ENCODE data around the gene SMG7.

SMG7 gene

DNA sequence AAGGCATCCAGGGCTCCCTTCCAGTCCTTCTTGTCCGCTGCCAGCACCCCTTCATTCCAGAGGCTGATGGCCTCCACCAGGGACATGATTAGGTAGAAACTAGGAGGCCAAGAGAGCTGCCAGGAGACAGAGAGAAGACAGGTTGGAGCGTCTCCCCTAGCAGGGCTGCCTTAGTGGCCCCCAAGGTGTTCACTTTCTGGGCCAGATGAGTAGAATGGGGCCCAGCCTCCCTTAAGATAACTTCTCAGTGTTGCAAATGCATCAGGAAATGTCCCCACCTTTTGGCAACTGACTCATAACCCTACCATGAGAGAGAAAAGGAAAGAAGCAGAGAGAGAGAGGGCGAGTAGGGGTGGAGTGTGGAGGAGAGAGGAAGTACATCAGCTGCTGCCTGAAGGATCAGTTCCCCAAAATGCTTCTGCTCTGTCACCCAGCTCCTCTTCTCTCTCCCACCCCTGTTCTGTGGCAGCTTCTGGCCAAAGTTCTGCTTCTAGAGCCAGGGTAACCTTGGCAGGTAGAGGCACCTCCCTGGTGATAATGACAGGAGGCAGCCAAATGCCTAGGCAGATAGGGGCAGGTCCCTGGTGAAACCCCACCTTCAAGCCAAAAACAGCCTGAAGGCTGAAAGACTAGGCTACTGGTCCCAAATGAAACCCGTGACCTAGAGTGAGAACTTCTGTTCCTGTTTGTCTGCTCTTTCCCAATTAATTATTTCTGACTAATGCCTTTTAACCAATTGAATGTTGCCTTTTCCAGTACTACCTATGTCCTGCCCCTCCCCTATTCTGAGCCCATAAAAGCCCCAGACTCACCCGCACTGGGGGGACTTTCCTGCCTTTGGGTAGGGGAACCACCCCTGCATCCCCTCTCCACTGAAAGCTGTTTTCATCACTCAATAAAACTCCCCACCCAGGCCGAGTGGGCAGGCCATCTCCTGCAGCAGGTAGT is 118.2 kb downstream of the SMG7 start, which contains the start of gene NCF2:
NCF2 (minus strand) TSS at position 216 of the 948 bp plus-strand sequence; CDS start at position 86, 130 bp downstream.
- no peak for DNase-seq (ENCODE audit: low spot score)

- DNase-seq (ENCODE audit: low spot score): no peak
Observed at GRCh38 chr1:183592733-183593132, 120.4 kb downstream of the SMG7 start.

- DNase-seq (ENCODE audit: low spot score): no peak
Observed at GRCh38 chr1:183593356-183593755, 121.1 kb downstream of the SMG7 start.

GRCh38 chr1:183595537-183595936 is 123.2 kb downstream of the SMG7 start:
- DNase-seq (ENCODE audit: low spot score): no peak

DNA sequence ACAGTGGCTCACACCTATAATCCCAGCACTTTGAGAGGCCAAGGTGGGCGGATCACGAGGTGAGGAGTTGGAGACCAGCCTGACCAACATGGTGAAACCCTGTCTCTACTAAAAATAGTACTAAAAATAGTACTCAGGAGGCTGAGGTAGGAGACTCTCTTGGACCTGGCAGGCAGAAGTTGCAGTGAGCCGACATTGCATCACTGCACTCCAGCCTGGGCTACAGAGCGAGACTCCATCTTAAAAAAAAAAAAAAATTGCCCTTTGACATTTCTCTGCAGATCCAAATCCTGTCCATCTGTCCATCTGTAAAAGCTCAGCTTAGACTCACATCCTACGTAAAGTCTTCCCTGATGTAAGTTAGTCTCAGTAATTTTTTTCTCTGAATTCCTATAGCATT is 124.2 kb downstream of the SMG7 start:
- DNase-seq (ENCODE audit: low spot score): no peak

DNA sequence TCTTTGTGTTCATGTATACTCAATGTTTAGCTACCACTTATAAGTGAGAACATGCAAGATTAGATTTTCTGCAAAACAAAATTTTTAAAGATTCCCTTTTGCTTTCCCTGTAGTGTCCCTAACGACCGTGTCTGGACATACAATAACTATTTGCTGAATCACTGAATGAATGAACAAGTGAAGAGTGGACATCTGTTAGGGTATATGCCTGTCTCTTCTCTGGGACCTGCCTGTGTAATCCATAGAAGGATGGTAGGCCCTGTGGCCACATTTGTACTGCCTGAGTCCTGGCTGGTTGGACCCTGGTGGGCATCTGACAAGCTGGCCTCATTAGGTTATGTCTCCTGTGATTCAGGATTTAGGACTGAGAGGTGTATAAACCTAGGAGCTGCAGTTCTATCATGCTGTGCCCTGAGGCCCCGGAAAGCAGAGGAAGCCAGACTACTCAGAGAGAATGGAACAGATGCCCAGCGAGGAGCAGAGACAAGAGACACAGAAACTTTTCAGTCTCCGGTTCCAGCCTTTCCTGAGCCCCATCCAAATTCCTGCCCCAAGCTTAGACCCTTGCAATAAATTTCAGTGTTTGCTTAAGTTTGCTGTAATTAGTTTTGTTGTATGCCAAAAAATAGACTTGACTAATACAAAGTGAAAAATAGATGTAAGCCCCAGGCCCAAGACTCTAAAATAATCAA is 125.5 kb downstream of the SMG7 start:
- no peak for DNase-seq (ENCODE audit: low spot score)

GRCh38 chr1:183598386-183598785 is 126.1 kb downstream of the SMG7 start:
- no peak for DNase-seq (ENCODE audit: low spot score)

DNA sequence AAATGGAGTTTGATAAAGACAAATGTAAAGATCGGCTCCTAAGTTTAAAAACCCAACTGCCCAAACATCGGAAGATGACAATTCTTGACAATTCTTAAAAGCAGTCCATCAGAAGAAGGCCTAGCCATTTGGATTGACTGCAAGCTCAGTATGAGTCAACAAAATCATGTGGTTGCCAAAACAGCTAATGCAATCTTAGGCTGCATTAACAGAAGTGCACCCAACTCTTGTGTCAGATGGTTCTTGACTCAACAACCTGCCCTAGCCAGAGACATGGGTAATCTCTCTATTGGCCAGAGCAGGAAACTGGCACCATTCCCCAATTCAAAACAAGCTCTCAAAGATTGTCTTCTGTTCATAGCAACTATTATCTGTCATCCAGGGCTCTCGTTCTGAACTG is 127.8 kb downstream of the SMG7 start:
- no peak for DNase-seq (ENCODE audit: low spot score)

DNA sequence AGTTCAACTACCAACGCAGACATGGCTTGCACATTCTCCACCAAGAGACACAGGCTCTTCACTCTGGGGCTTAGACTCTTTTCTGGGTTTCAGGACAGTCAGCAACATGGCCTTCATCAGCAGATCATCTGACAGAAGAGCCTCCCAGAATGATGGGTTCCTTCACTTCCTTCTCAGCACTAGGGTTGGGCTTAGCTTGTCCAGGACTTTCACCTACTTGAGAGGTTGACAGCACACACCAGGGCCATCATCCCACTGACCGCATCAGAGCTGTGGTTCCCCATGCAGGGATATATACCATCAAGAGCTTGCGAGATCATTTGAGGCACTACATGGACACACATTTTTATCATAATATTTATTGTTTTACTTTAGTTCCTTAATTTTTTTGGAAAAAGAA is 128.3 kb downstream of the SMG7 start:
- DNase-seq (ENCODE audit: low spot score): no peak

- DNase-seq (ENCODE audit: low spot score): no peak
Observed at GRCh38 chr1:183602510-183602909, 130.2 kb downstream of the SMG7 start.
